Forelimb muscle (tissue), 1 donor: ENCODE results near the gene INHBB. TPM values are rescaled to one million over a fixed set of nuclear protein-coding genes. Genes with fewer than 3 reads are reported as not detected.
A peak's percentile ranks its signal among the peaks of the same experiment; 100 is the strongest.
"Not testable (repeated sequence)": the region's sequence is repeated elsewhere in the genome, so short reads cannot be mapped to it uniquely, and the experiment has no call there.

Experiments
- DNase-seq: peaks from one replicate; pipeline ENCODE4 v3.0.0-alpha.2; 2013; ENCODE audit warnings: low read depth
- polyA plus RNA-seq: library from polyadenylated mRNA; unstranded; fragments of 120-200 nt; gene quantifications from one replicate; pipeline ENCODE4 v1.2.1, GENCODE V29; 2013; ENCODE audit not compliant: insufficient read length

The INHBB gene
- polyA plus RNA-seq = 0.89 TPM

- no peak for DNase-seq
Measured at GRCh38 chr2:120346026-120346666, at the start of gene INHBB. TSS of gene INHBB (plus strand) at chr2:120346136. CDS start at chr2:120346189, 53 bp downstream.

GRCh38 chr2:120298173-120298835 lies 47.6 kb upstream of the INHBB start:
- no peak for DNase-seq

GRCh38 chr2:120299004-120299403 lies 46.9 kb upstream of the INHBB start:
- no peak for DNase-seq

- DNase-seq = no peak
Measured at GRCh38 chr2:120299561-120299960, 46.4 kb upstream of the INHBB start.

GRCh38 chr2:120300385-120300784 lies 45.6 kb upstream of the INHBB start:
- DNase-seq = no peak

GRCh38 chr2:120301284-120301683 lies 44.7 kb upstream of the INHBB start:
- no peak for DNase-seq

- DNase-seq = no peak
Measured at GRCh38 chr2:120302301-120302700, 43.6 kb upstream of the INHBB start.

- no peak for DNase-seq
Measured at GRCh38 chr2:120303177-120303576, 42.8 kb upstream of the INHBB start.

GRCh38 chr2:120305296-120305695 lies 40.6 kb upstream of the INHBB start:
- DNase-seq = no peak

- no peak for DNase-seq
Measured at GRCh38 chr2:120305937-120306490, 39.9 kb upstream of the INHBB start.

GRCh38 chr2:120307482-120307881 lies 38.5 kb upstream of the INHBB start:
- no peak for DNase-seq

GRCh38 chr2:120308038-120308910 lies 37.7 kb upstream of the INHBB start:
- no peak for DNase-seq

- DNase-seq = no peak
Measured at GRCh38 chr2:120310136-120310535, 35.8 kb upstream of the INHBB start.

GRCh38 chr2:120310841-120311240 lies 35.1 kb upstream of the INHBB start:
- DNase-seq = not testable (repeated sequence)

- no peak for DNase-seq
Measured at GRCh38 chr2:120312076-120312475, 33.9 kb upstream of the INHBB start.

GRCh38 chr2:120312860-120313694 lies 32.9 kb upstream of the INHBB start:
- peak; percentile 81 for DNase-seq

GRCh38 chr2:120313695-120314615 lies 32.0 kb upstream of the INHBB start:
- DNase-seq = no peak

GRCh38 chr2:120314690-120315366 lies 31.1 kb upstream of the INHBB start:
- no peak for DNase-seq

- no peak for DNase-seq
Measured at GRCh38 chr2:120315367-120316033, 30.4 kb upstream of the INHBB start.
